Gastroesophageal sphincter (tissue), 3 donors: ENCODE data around the gene LTF.
"Not testable (repeated sequence)": the region's sequence is repeated elsewhere in the genome, so short reads cannot be mapped to it uniquely, and the experiment has no call there.

ENCODE experiments used
- EP300 ChIP-seq: sonication (generic); formaldehyde crosslinking; IDR thresholded peaks from one replicate; pipeline ENCODE4 v1.6.1; 2017; ENCODE audit warnings: antibody characterized with exemption, mild to moderate bottlenecking
- TF ChIP-seq, protein P1 (sequence below), 4 experiments: fragments of 200-600 bp in 2 of 4; fragments of 450-650 bp in 2 of 4; sonication (generic) in 1 of 4; IDR thresholded peaks; one replicate each; pipeline ENCODE4 v1.5.1; 2017 to 2019; ENCODE audit warnings: antibody characterized with exemption in 4 of 4, mild to moderate bottlenecking in 2 of 4, moderate library complexity in 2 of 4

DNA sequence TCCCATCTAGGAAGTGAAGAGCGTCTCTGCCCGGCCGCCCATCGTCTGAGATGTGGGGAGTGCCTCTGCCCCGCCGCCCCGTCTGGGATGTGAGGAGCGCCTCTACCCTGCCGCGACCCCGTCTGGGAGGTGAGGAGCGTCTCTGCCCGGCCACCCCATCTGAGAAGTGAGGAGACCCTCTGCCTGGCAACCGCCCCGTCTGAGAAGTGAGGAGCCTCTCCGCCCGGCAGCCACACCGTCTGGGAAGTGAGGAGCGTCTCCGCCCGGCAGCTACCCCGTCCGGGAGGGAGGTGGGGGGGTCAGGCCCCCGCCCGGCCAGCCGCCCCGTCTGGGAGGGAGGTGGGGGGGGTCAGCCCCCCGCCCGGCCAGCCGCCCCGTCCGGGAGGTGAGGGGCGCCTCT is 29.8 kb upstream of the LTF start:
- TF ChIP-seq, protein P1, sequence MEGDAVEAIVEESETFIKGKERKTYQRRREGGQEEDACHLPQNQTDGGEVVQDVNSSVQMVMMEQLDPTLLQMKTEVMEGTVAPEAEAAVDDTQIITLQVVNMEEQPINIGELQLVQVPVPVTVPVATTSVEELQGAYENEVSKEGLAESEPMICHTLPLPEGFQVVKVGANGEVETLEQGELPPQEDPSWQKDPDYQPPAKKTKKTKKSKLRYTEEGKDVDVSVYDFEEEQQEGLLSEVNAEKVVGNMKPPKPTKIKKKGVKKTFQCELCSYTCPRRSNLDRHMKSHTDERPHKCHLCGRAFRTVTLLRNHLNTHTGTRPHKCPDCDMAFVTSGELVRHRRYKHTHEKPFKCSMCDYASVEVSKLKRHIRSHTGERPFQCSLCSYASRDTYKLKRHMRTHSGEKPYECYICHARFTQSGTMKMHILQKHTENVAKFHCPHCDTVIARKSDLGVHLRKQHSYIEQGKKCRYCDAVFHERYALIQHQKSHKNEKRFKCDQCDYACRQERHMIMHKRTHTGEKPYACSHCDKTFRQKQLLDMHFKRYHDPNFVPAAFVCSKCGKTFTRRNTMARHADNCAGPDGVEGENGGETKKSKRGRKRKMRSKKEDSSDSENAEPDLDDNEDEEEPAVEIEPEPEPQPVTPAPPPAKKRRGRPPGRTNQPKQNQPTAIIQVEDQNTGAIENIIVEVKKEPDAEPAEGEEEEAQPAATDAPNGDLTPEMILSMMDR (IDR thresholded peaks at IDR 0.05) = not testable (repeated sequence)
- TF ChIP-seq EP300 = not testable (repeated sequence)
